NCI-H2029 (cell line): ENCODE results near the gene POU3F2.

Experiments used
- DNase-seq: peaks from one replicate; lab custom pipeline; 2025; lab: John Stamatoyannopoulos, UW

Gene POU3F2

GRCh38 chr6:98831057-98831958, 3.1 kb upstream of the POU3F2 start:
- DNase-seq = peak; percentile 60

GRCh38 chr6:98831959-98832283, 2.5 kb upstream of the POU3F2 start:
- peak; percentile 42 for DNase-seq

DNA sequence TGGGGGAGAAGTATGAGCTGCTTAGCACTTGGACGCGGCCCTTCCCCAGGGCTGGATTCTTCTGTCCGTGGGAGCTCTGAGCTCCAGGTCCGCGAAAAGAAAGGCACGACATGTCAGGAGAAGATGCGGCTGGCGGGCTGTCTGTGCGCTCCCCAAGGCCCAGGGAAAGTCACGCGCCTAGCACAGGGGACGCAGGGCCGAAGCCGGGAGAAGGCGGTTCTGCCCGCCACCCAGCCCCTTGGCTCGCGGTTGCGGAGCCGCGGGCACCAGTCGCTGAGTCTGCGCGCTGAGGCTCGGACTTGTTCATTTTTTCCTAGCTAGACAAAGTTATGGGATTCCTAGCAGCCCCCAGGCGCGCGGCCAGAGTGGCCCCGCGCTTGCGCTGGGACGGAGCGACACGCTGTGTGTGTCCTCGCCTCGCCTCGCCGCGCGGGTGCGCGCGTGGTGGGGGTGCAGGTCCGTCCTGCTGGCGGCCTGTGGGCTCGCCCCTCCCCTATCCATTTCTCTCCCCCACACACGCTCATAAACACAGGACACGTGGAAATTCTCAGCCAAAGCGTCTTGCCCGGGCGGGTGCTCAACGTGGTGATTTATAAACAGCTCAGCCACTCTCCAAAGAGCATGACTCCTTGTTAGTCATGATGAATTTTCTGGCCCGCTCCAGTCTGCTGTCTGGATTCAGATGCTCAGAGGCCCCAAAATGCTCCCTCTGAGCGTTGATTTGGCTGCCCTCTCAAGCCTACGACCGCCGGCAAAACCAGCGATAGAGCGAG, 1.9 kb upstream of the POU3F2 start:
- DNase-seq = no peak

- DNase-seq = peak; percentile 37
Measured at GRCh38 chr6:98833057-98833306, 1.4 kb upstream of the POU3F2 start.

DNA sequence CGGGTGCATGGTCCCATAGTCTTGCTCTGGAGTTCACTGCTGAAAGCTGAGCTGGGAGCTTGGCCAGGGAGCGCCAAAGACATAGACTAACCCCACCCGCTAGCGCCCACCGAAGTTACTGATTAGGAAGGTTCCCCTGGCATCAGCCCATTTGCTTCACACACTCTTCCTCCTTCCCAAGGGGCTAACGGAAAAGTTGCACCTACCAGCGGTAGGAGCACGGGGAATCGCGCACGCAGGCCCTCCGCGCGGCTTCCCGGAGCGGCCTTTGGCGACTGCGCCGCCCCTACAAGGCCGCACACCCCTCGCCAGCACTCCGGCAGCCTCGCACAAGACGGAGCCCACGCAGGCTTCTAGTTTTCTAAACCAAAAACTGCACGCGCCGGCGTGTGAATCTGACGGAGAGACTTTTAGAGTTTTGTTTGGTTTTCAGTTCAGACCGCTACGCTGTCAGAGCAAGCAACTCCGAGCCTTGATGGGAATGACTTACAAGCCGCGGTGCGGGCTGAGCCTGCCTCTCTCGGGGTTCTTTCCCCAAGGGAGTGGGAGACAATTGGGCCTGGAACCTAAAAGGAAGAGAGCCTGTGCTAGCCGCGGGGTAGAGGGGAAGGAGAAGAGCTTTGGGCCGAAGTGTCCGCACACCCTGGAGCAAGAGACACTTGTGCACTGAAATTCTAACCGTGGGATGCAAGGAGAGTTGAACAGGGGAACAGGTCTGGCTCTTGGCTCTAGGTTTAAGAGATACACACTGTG, 891 bp upstream of the POU3F2 start:
- DNase-seq = peak; percentile 57

DNA sequence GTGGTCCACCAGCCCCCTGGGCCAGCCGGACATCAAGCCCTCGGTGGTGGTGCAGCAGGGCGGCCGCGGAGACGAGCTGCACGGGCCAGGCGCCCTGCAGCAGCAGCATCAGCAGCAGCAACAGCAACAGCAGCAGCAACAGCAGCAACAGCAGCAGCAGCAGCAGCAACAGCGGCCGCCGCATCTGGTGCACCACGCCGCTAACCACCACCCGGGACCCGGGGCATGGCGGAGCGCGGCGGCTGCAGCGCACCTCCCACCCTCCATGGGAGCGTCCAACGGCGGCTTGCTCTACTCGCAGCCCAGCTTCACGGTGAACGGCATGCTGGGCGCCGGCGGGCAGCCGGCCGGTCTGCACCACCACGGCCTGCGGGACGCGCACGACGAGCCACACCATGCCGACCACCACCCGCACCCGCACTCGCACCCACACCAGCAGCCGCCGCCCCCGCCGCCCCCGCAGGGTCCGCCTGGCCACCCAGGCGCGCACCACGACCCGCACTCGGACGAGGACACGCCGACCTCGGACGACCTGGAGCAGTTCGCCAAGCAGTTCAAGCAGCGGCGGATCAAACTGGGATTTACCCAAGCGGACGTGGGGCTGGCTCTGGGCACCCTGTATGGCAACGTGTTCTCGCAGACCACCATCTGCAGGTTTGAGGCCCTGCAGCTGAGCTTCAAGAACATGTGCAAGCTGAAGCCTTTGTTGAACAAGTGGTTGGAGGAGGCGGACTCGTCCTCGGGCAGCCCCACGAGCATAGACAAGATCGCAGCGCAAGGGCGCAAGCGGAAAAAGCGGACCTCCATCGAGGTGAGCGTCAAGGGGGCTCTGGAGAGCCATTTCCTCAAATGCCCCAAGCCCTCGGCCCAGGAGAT, 1.0 kb downstream of the POU3F2 start:
- DNase-seq = no peak

DNA sequence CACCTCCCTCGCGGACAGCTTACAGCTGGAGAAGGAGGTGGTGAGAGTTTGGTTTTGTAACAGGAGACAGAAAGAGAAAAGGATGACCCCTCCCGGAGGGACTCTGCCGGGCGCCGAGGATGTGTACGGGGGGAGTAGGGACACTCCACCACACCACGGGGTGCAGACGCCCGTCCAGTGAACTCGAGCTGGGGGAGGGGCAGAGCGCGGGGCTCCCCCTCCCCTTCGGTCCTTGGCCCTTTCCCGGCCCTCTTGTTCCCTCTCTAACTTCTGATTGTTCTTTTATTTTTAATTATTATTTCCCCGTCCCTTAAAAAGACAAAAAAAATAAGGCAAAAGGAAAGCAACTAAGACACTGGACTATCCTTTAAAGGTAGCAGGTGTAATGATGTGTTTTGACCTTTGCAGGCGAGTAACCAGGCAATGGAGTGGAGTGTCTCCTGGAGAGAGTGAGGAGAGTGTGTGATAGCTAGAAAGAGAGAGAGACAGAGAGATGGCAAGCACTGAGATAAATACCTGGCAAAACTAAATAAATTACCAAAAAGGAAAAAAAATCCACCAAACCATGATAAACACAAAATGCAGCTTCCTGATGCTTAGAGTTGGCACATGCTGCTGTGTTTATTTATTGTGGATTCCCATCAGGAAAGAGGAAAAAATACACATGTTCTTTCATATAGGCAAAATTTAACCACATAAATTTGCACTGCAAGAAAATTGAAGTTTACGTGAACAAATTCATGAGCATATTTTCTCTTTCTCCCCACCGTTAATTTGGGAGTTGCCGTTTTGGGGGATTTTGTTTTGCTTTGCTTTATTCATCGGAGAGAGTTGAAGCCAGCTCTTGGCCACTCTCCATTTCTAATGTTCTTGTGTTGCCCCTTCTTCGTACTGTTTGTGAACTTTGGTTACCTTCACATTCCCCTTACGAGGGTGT, 1.9 kb downstream of the POU3F2 start:
- no peak for DNase-seq

DNA sequence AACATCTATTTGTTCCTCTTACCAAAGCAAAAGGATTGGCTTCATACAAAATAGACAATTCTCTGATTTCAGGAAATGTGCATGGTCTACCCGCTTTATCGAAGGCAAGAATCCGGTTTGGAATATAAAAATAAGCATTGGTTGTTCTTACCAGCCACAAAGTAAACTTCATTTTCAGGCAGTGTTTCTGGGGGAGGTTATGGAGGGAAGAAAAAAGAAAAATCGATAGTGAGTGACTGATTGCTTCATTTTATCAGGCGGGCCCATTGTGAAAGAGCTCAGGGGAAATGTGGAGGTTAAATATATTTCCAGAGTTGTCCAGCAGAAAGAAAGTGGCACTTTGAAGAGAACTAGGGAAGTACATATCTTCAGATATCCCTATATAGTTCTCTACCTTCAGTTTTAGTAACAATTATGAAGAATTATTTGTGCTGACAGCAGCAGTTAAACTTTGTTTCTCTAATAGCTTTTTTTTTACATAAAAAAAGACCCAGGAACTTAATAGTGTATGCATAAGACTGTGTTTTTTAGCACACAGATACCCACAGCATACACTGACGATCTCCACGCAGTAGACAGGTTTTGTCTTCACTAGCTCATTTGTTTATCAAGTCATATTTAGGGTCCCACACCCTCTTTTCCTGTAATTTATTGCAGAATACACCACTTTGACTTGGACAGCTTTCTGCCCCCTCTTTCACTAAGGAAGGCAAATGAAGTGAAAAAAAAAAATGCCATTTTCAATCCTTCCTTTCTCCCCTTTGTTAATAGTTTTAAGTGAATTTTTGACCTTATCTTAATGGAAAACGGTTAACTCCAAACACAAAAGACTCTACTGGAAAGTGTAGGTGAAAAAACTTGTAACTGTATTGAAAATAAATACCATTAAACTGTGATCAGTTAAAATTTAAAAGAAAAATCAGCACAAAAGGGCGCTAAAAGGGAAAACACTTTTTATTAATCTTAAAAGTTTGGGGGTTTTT, 2.9 kb downstream of the POU3F2 start:
- DNase-seq = no peak

- no peak for DNase-seq
Measured at GRCh38 chr6:98838032-98838431, 3.7 kb downstream of the POU3F2 start.

- no peak for DNase-seq
Measured at GRCh38 chr6:98838975-98839374, 4.6 kb downstream of the POU3F2 start.

DNA sequence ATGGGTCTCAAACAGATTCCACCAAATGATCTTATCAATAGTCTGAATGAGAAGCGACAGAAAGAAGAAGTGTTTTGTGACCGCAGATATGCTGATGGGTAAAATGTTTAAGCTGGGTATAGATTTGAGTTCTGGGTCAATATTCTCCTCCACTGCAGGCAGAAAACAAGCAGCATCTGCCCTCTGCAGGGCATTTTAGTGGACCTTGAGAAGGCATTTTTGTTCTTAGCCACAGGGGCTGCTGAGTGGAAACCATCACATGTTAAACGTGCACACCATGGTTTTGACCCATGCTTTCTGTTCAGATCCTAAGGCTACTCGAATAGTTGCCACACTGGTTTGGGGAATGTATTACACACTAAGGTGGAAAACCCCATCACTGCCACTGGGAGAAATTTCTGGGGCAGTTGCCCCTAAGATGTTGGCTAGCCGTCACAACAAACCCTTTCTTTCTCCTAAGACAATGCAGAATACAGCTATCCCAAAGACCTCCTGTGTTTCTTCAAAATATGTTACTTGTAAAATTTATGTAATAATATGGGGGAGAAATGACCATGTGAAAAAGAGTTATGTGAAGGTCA, 5.5 kb downstream of the POU3F2 start:
- DNase-seq = no peak

DNA sequence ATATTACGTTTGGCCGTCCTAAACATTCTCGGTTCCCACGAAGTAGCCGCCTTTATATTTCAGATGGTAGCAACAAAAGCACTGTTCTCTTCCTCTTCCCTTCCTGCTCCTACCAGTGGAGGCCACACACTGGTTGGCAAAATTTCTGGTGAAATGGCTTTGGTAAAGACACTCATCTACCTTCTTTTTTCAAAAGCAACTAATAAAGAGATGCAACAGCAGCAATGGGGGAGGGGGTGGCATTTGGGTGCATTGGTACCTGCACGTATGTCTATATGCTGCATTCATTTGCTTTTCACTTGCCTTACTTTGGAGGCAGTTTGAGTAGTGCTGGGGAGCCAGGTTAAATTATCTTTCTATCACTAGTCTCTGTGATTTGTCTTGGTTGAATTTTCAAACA, 6.0 kb downstream of the POU3F2 start:
- DNase-seq = no peak

DNA sequence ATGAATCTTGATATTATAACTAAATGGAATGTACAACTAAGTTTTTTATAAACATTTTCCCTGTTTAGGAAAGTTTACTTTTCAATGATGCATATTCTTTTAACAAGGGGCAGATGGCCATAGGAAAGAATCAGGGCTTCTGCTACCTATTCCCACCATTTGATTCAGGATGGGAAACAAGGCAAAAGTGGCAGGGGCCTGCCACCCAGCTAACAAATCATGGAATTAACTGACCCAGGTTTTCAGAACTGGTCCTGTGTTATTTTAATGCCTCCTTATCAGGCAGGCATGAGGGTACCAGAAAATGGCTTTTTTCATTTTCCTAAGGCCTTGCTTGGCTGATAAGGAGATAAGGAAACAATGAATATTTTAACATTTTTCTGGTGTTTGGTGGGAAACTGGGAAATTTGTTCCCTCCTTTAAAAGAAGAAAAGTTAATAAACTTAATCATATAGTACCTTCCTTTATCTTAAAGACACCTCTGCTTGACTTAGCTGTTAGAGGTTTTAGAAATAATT, 6.7 kb downstream of the POU3F2 start:
- DNase-seq = no peak

DNA sequence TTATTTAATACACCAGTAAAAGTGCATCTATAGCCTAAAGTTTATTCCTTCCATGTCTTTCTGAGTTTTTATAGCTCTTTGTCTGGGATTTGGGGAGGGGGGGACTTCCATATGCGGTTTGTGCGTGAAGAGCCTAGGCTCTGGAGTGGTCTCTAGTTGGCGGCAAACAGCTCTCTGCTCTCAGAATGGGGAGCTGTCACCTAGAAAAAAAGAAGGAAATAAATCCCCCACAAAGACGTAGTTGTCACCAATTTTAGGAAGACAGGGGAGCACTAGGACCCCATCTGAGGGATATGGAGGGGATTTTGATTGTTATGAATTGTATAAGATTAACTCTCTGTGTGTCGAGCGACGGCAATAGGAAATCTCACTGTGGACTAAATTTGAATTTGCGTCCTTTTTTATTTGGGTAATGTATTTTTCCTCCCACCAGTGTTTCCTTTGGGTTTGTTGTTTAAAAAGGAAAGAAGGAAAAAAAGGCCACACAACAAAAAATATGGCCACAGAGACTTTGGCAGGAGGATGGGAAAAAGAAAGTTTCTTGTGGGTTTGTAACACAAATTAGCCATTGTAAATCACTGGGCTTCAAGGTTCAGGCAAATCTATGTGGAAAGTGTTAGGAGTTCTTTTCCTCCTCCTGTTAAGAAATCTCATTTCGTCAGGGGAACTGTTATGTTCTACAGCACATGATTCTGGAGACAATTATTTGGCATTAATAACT, 7.4 kb downstream of the POU3F2 start:
- DNase-seq = no peak

- no peak for DNase-seq
Measured at GRCh38 chr6:98842342-98843180, 8.2 kb downstream of the POU3F2 start.

DNA sequence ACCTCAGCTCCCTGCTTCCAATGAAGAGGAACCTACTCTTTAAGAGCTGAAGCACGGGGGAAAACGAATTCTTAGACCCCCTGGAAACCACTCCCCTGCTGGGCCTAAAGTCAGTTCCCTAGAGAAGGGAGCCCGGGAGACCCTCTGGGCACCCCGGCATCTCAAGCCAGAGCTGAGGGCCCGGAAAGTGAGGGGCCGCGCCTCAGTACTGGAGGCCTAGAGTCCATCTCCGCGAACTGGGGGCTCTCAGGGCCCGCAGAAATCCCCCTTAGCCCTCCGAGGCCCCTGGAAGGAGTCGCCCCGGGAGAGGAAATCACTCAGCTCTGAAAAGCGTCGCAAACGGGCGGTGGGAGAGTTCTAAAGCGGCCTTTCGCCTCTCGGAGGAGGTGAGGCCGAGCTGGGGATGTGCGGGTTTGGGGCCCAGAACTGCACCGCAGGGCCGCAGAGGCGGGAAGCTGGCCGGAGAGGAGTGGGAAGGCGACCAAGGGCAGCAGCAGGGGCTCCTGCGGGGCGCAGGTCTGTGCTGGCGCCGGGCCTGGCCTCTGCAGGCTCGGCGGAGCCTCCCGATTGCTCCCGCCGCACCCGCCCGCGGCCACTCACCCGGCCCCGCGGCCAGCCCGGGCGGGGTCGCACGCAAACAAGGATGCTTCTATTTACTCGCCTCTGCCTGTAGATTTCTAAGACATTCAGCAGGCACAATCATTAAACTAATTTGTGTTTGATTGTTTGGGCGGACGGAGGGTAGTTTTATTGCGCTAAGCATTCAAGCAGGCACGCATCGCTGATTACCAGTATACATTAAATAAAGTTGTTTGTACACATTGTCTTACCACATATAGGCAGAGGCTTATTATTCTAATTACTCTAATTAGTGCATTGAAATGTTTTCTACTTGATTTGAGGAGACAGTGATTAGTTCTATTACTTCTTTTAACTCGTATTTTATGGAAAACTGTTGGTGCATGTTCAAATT, 9.2 kb downstream of the POU3F2 start:
- DNase-seq = no peak
